OCI-LY7 (cell line): Measurements from ENCODE around the gene ATG2A. TPM values are rescaled to one million over a fixed set of nuclear protein-coding genes. Genes with fewer than 3 reads are reported as not detected.

Experiments used
- BruUV-seq: library from RNA; stranded (reverse); fragments of 400-500 nt; replicated peaks from 2 replicates; lab custom pipeline; 2021; lab: Mats Ljungman, UMichigan
- CTCF ChIA-PET: fragments of 300-600 bp; sonication (Branson Sonifier 250); formaldehyde crosslinking; loops from one replicate; lab custom pipeline; 2022; ENCODE audit warnings: antibody characterized with exemption; ENCODE audit not compliant: unreplicated experiment; lab: Charles Lee
- POLR2A ChIA-PET: fragments of 300-600 bp; sonication (Branson Sonifier 250); formaldehyde crosslinking; loops from one replicate; lab custom pipeline; 2022; ENCODE audit warnings: antibody characterized with exemption; lab: Charles Lee
- DNase-seq: peaks from one replicate; pipeline ENCODE4 v3.0.0-alpha.2; 2015; ENCODE audit warnings: low spot score
- H2AFZ ChIP-seq: fragments of 200-600 bp; sonication (generic), shearing (Covaris generic); 2 replicates; pipeline ENCODE4 v1.6.1; 2014; ENCODE audit warnings: mild to moderate bottlenecking, antibody characterized with exemption, low read length, moderate library complexity
- H3K27ac ChIP-seq: fragments of 200-600 bp; sonication (generic); 2 replicates; pipeline ENCODE4 v1.5.1; 2014; ENCODE audit warnings: mixed run types, low read depth, mild to moderate bottlenecking, moderate library complexity, low read length, inconsistent platforms; ENCODE audit not compliant: poor library complexity, severe bottlenecking
- H3K36me3 ChIP-seq: fragments of 200-600 bp; sonication (generic); 2 replicates; pipeline ENCODE4 v1.6.1; 2014; ENCODE audit warnings: mild to moderate bottlenecking, antibody characterized with exemption, low read length, moderate library complexity, mixed read lengths; ENCODE audit not compliant: insufficient read depth
- H3K4me1 ChIP-seq: fragments of 200-600 bp; sonication (generic); 2 replicates; pipeline ENCODE4 v1.5.1; 2014; ENCODE audit warnings: mild to moderate bottlenecking, low read length; ENCODE audit not compliant: insufficient read depth, poor library complexity, severe bottlenecking
- H3K4me2 ChIP-seq: fragments of 200-600 bp; sonication (generic); 2 replicates; pipeline ENCODE4 v1.6.1; 2014; ENCODE audit warnings: mild to moderate bottlenecking, low read length
- H3K4me3 ChIP-seq: fragments of 200-600 bp; sonication (generic); 2 replicates; pipeline ENCODE4 v1.5.1; 2014; ENCODE audit warnings: mild to moderate bottlenecking, low read depth, low read length; ENCODE audit not compliant: poor library complexity, severe bottlenecking
- H3K79me2 ChIP-seq: fragments of 200-600 bp; sonication (generic); 2 replicates; pipeline ENCODE4 v1.6.1; 2016; ENCODE audit warnings: low read depth, mild to moderate bottlenecking, low read length, moderate library complexity, mixed read lengths; ENCODE audit not compliant: insufficient read depth
- H3K9me2 ChIP-seq: fragments of 200-600 bp; sonication (generic); 2 replicates; pipeline ENCODE4 v1.6.1; 2016; ENCODE audit warnings: mild to moderate bottlenecking, low read length, mixed read lengths; ENCODE audit not compliant: insufficient read depth
- H3K9me3 ChIP-seq: fragments of 200-600 bp; sonication (generic); 2 replicates; pipeline ENCODE4 v1.6.1; 2014; ENCODE audit warnings: mild to moderate bottlenecking, mixed run types, low read length, mixed read lengths
- H4K20me1 ChIP-seq: fragments of 200-600 bp; sonication (generic); 2 replicates; pipeline ENCODE4 v1.6.1; 2014; ENCODE audit warnings: mild to moderate bottlenecking, antibody characterized with exemption, low read length, moderate library complexity, mixed read lengths; ENCODE audit not compliant: insufficient read depth
- CTCF ChIP-seq: fragments of 200-600 bp; sonication (generic); conservative IDR thresholded peaks from 2 replicates; pipeline ENCODE4 v1.5.1; 2014; ENCODE audit warnings: mild to moderate bottlenecking, antibody characterized with exemption, low read length, moderate library complexity, mixed read lengths
- EZH2phosphoT487 ChIP-seq: fragments of 200-600 bp; sonication (generic); IDR thresholded peaks from 2 replicates; pipeline ENCODE4 v1.6.1; 2018; ENCODE audit warnings: low read depth, borderline replicate concordance, mild to moderate bottlenecking, mixed run types, antibody characterized with exemption, low read length, moderate library complexity, mixed read lengths
- intact Hi-C: fragments of 100-400 bp; cut with micrococcal nuclease; formaldehyde crosslinking; loops from one replicate; pipeline ENCODE4 v1.10.0; 2022; ENCODE audit not compliant: unreplicated experiment
- total RNA-seq, 2 experiments: library from RNA; depleted of rRNA in 1 of 2; stranded (reverse); fragments of >200 nt in 1 of 2; shearing (Covaris generic) in 1 of 2; gene quantifications; 2 replicates each; pipeline ENCODE4 v1.2.3, GENCODE V29; 2014 to 2022

ATG2A gene
- total RNA-seq, 2 experiments from 2014 or later = 18.1 to 28.2 TPM

GRCh38 chr11:64930340-64930739, 13.3 kb upstream of the ATG2A start:
- no peak for TF ChIP-seq EZH2phosphoT487
- no peaks in the 10 kb centered on the region for H3K9me3 ChIP-seq
- no peak overlapping the region for H3K4me3 ChIP-seq
- no peaks in the 10 kb centered on the region for H4K20me1 ChIP-seq
- peaks cover 11% of the 10 kb centered on the region; the same call in 1 of the 2 replicates for H3K36me3 ChIP-seq
- CTCF ChIA-PET = no interaction called here
- no peaks in the 10 kb centered on the region for H3K79me2 ChIP-seq
- no peak for DNase-seq
- H3K27ac ChIP-seq = no peak overlapping the region
- POLR2A ChIA-PET = interaction anchor here (0.5 kb wide), 1 partner anchor 180 kb away, joined by 4 read pairs; no protein-coding TSS in a partner anchor
- peaks cover 2% of the 10 kb centered on the region for H3K4me1 ChIP-seq
- H3K4me2 ChIP-seq = no peak overlapping the region
- intact Hi-C loops = no loop called here
- H2AFZ ChIP-seq = no peak overlapping the region
- no TSS peak for BruUV-seq
- H3K9me2 ChIP-seq = no peaks in the 10 kb centered on the region

DNA sequence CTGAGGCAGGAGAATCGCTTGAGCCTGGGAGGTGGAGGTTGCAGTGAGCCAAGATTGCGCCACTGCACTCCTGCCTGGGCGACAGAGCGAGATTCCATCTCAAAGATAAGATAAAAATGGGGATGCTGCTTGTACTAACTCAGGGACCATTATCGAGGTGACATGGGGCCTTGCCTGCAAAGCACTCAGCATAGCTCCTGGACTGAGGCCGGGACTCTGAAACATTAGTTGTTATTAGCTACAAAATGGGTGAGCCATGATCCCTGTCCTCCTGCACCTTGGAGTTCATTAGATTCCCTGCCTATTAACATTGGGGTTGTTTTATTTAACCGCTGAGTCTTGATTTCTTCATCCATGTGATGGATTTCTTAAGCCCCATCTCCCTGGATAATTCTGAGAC, 12.6 kb upstream of the ATG2A start:
- ChIA-PET POLR2A (interaction anchor here (0.7 to 0.8 kb wide), 2 partner anchors 33 to 45 kb away, joined by 3 to 4 read pairs; no protein-coding TSS in a partner anchor), CTCF (no interaction called here)
- no TSS peak for BruUV-seq
- H2AFZ ChIP-seq = no peak overlapping the region
- H3K36me3 ChIP-seq = peaks cover 11% of the 10 kb centered on the region; the same call in 1 of the 2 replicates
- no peaks in the 10 kb centered on the region for H4K20me1 ChIP-seq
- peaks cover 8% of the 10 kb centered on the region for H3K4me1 ChIP-seq
- no peaks in the 10 kb centered on the region; the same call in 1 of the 2 replicates for H3K79me2 ChIP-seq
- intact Hi-C loops = no loop called here
- H3K9me2 ChIP-seq = no peaks in the 10 kb centered on the region
- H3K4me2 ChIP-seq = no peak overlapping the region
- H3K27ac ChIP-seq = no peak overlapping the region
- H3K9me3 ChIP-seq = no peaks in the 10 kb centered on the region
- no peak for TF ChIP-seq CTCF
- no peak for TF ChIP-seq EZH2phosphoT487
- no peak for DNase-seq
- H3K4me3 ChIP-seq = no peak overlapping the region

DNA sequence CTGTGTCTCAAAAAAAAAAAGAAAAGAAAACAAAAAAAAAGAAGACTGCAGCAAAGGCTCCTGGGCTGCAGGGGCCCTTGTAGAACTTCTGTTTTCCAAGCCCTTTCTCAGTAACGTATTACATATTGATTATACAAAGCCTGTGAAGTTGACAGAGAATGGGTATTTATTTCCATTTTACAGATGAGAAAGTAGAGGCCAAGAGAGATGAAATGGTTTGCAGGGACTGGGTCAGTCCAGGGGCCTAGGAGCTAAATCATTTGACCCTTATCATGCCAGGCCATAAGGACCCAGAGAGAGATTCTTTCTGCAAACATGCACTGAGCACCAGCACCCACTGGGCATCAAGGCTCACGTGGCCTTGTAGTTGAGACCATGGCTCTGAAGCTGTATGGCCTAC, 11.9 kb upstream of the ATG2A start:
- no peak for DNase-seq
- ChIA-PET POLR2A (no interaction called here), CTCF (no interaction called here)
- Histone ChIP-seq H3K27ac (no peak overlapping the region), H4K20me1 (no peaks in the 10 kb centered on the region), H3K9me2 (no peaks in the 10 kb centered on the region), H3K36me3 (peaks cover 11% of the 10 kb centered on the region; the same call in 1 of the 2 replicates), H3K4me1 (peaks cover 12% of the 10 kb centered on the region), H3K4me2 (no peak overlapping the region), H3K9me3 (no peaks in the 10 kb centered on the region), H3K4me3 (no peak overlapping the region), H2AFZ (no peak overlapping the region), H3K79me2 (no peaks in the 10 kb centered on the region; the same call in 1 of the 2 replicates)
- intact Hi-C loops = no loop called here
- TF ChIP-seq EZH2phosphoT487 = no peak
- TF ChIP-seq CTCF = no peak
- no TSS peak for BruUV-seq
